RWPE1 (cell line): ENCODE measurements around the gene FAM50A.

Experiments
- CTCF ChIA-PET: fragments of 350-600 bp; sonication (Branson Sonifier 250); formaldehyde crosslinking; extraction: SDS; loops from one replicate; lab custom pipeline; 2021; lab: Yijun Ruan, JAX
- POLR2A ChIA-PET: fragments of 400-600 bp; formaldehyde crosslinking; extraction: SDS; loops from one replicate; lab custom pipeline; 2020; ENCODE audit warnings: antibody characterized with exemption; ENCODE audit not compliant: low non-redundant PET; lab: Yijun Ruan, JAX
- DNase-seq: peaks from one replicate; pipeline ENCODE4 v3.0.0; 2012; ENCODE audit warnings: low spot score
- H3K27ac ChIP-seq: fragments of 450-650 bp; 2 replicates; pipeline ENCODE4 v1.5.1; 2017
- TF ChIP-seq, protein P1 (sequence below): fragments of 450-650 bp; conservative IDR thresholded peaks from 2 replicates; pipeline ENCODE4 v1.5.1; 2017; ENCODE audit warnings: low read depth, mild to moderate bottlenecking

FAM50A gene

DNA sequence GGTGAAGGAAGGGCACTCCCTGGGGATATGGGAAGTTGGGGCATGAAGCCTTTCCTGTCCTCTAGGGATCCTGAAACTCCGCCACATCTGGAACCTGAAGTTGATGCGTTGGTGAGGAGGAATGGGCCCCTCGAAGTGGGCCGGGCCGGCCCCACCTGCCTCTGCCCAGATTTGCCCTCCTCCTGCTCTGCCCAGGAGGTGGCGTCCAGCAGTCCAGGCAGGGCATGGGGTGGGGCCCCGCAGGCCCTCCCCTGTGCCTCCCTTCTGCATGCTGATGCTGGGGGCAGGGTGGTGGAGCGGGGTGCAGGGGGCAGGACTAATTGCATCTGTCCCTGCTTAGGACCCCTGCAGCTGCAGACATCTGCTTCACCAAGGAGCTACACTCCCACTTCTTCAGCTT, 30.8 kb upstream of the FAM50A start:
- peak overlapping the region; percentile 96 for H3K27ac ChIP-seq
- POLR2A ChIA-PET, result no interaction called here
- CTCF ChIA-PET, result interaction anchor here (0.6 kb wide), 1 partner anchor 11 kb away, joined by 8 read pairs; no protein-coding TSS in a partner anchor
- DNase-seq, result no peak
- TF ChIP-seq, protein P1, sequence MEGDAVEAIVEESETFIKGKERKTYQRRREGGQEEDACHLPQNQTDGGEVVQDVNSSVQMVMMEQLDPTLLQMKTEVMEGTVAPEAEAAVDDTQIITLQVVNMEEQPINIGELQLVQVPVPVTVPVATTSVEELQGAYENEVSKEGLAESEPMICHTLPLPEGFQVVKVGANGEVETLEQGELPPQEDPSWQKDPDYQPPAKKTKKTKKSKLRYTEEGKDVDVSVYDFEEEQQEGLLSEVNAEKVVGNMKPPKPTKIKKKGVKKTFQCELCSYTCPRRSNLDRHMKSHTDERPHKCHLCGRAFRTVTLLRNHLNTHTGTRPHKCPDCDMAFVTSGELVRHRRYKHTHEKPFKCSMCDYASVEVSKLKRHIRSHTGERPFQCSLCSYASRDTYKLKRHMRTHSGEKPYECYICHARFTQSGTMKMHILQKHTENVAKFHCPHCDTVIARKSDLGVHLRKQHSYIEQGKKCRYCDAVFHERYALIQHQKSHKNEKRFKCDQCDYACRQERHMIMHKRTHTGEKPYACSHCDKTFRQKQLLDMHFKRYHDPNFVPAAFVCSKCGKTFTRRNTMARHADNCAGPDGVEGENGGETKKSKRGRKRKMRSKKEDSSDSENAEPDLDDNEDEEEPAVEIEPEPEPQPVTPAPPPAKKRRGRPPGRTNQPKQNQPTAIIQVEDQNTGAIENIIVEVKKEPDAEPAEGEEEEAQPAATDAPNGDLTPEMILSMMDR, result no peak

DNA sequence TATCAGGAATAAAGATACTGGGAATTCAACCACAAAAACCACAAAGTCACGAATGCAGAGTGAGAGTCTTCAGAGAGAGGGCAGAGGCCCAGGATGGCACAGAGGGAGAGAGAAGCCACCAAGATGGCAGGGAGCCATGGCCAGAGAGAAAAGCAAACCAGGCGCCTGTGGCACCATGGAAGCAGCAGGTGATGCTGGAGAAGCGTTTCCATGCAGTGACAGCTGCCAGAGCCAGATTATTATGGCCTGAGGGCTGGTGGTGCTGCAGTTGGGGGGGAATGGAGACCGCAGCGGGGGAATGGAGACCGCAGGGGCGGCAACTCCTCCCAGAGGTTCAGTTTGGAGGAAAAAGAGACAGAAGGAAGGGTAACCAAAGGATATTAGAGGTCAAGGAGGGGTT, 26.8 kb upstream of the FAM50A start:
- ChIA-PET POLR2A (no interaction called here), CTCF (no interaction called here)
- no peak overlapping the region for H3K27ac ChIP-seq
- DNase-seq, result no peak
- TF ChIP-seq, protein P1, result no peak

GRCh38 chrX:154419189-154419588, 24.8 kb upstream of the FAM50A start:
- DNase-seq, result no peak
- ChIA-PET POLR2A (no interaction called here), CTCF (no interaction called here)
- 0 out of 2 replicates have a peak overlapping the region, but pooled peaks have one; percentile 6 for H3K27ac ChIP-seq
- TF ChIP-seq, protein P1, result no peak

DNA sequence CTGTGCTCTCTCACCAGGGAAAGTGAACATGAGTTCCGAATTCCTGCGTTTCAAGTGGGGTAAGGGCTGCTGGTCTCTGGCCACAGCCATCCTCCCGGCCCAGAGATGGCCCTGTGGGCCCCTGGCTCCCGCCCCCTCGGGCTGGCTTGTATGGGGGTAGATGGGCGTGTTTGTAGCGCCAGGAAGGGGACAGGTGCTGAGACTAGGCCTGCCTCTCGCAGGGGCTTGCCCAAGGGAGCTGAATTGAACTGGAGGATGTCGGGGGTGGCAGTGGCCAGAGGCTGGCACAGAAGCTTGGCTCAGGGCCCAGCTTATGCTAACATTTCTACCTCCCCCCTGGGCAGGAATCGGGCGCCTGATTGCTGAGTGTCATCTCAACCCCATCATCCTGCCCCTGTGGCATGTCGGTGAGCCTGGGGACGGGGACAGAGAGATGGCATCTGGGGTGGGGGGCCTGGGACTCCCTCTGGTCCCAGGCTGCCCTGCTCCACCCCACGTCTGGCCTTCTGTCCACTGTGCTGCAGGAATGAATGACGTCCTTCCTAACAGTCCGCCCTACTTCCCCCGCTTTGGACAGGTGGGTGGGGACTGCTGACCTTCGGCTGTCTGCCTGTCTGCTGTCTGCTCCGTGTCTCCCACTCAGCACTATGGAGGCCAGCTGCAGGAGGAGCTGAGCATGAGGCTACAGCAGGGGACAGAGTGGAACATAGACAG, 24.1 kb upstream of the FAM50A start:
- 0 out of 2 replicates have a peak overlapping the region, but pooled peaks have one; percentile 6 for H3K27ac ChIP-seq
- ChIA-PET POLR2A (no interaction called here), CTCF (interaction anchor here (1.2 kb wide), 1 partner anchor 16 kb away, joined by 3 read pairs; no protein-coding TSS in a partner anchor)
- TF ChIP-seq, protein P1, result no peak
- no peak for DNase-seq

DNA sequence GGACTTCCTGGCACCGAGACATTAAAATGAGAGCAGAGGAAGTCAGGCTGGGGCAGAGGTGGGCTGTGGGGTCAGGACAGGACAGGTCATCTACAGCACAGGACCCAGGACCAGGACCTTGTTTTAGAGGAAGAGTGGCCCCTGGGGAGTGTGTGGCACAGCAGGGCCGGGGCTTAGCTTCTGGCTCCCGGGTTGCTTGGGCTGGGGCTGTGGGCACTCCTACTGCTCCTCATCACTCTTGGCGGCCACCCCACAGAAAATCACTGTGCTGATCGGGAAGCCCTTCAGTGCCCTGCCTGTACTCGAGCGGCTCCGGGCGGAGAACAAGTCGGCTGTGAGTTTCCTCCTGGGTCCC, 23.6 kb upstream of the FAM50A start:
- POLR2A ChIA-PET, result no interaction called here
- DNase-seq, result no peak
- TF ChIP-seq, protein P1, result no peak
- CTCF ChIA-PET, result interaction anchor here (1.2 kb wide), 1 partner anchor 15 kb away, joined by 3 read pairs; no protein-coding TSS in a partner anchor
- H3K27ac ChIP-seq, result no peak overlapping the region

GRCh38 chrX:154426916-154427770, 16.8 kb upstream of the FAM50A start:
- TF ChIP-seq, protein P1, result no peak
- CTCF ChIA-PET, result interaction anchor here (0.5 kb wide), 1 partner anchor 30 kb away, joined by 3 read pairs; no protein-coding TSS in a partner anchor
- POLR2A ChIA-PET, result no interaction called here

More at GRCh38 chrX:154426916-154427770, 16.8 kb upstream of the FAM50A start:
- no peak overlapping the region for H3K27ac ChIP-seq
- DNase-seq, result no peak
